G401.6 (cell line): ENCODE results near the gene PROM2.
"Not testable (repeated sequence)": the region's sequence is repeated elsewhere in the genome, so short reads cannot be mapped to it uniquely, and the experiment has no call there.

Source experiments
- FAIRE-seq: peaks from 2 replicates; lab custom pipeline; 2012; peaks lifted over from hg19 to GRCh38; lab: Jason Lieb, UNC

The PROM2 gene

DNA sequence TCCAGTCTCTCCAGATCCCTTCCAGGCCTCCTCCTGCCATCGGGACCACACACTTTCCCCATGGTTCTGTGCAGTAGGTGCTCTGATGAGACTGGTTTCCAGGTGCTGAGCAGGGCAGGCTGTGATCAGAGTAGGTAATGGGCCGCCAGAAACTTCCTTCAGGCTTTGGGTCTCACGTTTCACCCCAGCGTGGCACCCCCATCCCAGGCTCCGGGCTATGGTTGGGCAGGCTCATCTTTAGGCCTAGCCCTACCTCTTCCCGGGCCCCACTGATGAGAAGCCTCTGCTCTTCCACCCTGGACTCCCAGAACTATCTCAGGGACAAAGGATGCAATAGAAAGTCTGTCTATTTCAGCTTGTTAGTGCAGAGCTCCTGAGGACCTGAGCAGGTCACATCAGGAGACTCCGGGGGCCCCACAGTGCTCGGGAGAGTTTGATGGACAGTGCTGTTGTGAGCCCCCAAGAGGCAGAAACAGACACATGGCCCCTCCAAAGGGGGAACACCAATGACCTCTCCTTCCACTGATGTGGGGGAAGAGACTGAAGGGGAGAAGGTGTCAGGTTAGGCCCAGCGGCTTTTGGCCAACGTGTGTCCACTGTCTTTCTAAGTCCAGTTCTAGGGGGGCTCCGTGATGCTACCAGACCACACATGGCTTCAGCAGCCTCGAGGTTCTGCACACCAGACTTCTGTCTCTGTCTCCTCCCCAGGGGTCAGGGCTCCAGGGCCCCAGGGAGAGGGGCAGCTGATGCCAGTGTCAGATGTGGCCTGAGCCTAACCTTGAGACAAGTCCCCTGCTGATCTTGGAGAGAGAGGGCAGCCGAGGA lies 5.8 kb upstream of the PROM2 start:
- no peak for FAIRE-seq

DNA sequence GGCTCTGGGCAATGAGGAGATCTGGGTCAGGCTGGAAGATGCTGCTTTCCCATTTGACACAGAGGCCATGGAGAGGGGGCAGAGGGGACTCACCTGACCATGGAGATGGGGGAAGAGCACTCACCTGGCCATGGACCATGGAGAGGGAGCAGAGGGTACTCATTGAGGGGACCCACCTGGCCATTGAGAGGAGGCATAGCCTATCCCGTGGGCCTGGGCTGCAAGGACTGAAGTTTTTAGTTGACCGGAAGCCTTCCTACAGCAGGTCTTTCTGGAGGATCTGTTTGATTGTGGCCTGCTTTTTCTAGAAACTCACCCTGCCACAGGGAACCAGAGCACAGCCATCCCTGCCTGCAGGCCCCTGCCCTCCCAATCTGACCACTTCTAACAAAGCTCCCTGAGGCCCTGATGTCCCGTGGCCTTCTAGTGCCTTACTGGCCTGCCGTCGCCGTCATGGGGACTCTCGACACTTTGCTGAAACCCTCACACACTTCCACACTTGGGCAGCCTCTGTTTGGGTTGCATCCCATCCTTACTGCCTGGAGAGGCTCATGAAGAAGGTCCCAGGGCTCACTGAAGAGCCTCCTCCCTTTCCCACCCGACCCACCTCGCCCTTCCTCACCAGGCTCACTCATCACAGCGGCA lies 5.1 kb upstream of the PROM2 start:
- no peak for FAIRE-seq

DNA sequence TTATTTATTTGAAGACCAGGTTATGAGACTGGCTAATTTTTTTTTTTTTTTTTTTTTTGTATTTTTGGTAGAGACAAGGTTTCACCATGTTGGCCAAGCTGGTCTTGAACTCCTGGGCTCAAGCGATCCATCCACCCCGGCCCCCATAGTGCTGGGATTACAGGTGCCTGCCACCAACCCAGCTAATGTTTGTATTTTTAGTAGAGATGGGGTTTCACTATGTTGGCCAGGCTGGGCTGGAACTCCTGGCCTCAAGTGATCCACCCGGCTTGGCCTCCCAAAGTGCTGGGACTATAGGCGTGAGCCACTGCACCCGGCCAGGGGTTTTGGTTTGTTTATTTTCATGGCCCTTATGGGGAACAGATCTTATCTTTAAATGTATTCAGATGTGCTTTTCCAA lies 4.5 kb upstream of the PROM2 start:
- not testable (repeated sequence) for FAIRE-seq

DNA sequence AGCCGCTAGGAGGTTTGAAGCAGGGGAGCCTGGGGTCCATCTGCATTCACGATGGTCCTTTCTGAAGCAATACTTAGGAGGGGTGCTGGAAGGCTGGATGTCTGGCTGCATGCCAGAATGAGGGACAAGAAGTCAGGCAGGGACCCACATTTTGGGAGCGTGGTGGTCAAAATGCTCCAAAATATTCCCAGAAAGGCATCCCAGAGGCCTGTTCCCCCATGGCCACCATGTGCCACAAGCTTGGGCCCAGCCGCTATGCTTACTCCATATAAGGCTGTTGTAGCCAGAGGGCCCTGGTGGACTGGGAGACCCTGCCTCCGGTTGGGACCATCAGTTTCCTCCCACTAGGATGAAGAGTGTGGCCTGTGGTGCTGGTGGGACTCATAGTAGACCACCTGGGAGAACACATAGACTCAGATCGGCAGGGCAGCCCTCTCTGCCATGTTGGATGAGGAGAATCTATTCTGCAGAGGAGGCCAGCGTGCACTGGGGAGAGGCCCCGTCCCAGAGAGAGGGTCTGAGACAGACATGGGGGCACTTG lies 3.6 kb upstream of the PROM2 start:
- FAIRE-seq, result no peak

DNA sequence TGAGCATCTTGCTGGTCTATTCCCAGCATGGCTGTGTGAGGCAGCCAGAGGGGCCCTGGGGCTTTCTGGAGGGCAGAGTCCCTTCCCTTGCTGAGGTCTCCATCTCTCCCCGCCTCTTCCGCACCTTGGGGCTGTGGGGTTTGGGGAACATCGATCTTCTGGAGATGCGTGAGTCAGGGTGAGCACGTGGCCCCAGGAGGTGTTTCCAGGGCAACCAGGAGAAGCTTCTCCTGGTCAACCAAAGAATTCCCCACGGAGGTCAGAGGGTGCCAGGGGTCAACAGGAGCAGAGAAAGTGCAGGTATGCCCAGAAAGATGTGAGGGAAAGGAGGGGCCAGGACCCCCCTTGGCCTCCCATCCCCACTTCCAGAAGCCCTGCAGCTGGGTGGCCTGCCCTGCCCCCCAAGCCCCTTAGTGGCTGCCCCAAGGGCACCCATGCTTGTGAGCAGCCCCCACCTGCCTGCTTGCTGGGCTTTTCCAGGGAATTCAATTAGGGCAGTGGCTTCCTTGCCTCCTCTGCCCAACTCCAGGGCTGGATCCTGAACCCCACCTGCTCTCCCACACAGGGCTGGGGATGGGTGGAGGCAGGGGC lies 2.8 kb upstream of the PROM2 start:
- no peak for FAIRE-seq

DNA sequence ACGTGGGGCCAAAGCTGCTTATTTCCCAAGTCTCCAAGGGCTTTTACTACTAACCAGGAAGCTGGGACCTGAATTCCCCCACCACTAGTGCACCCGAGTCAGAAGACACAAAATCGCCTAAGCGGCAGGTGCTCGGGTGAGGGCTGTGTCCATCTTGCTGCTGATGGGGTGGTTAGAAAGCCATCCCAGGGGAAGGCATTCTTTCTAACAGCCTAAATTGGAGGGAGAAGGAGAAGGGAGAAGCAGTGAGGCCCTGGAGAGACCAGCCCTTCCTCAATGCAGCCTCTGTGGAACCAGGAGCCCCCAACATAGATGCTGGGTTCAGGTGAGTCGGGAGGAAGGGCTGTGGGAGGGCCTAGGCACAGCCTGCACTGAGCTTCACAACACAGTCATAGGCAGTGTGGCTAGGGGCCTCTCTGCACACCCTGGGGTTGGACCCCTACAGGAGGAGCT lies 1.9 kb upstream of the PROM2 start:
- FAIRE-seq, result no peak

DNA sequence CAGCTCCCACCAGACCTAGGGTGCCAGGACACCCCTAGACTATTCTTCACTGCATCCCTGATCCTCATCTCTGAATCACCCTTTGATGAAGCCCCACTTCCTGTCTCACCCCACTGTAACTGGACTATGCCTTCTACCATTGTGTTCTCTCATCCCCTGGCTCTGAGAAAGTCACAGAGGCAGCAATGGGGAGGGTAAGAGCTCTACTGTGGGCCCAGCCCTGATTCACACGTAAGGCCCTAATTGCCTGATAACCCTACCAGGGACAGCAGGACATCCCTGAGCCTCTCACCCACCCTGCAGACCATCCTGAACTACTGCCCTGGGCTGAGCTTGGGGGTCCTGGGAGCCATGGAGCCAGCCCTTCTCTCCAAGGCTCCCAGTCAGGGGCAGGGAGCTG lies 1.5 kb upstream of the PROM2 start:
- FAIRE-seq, result no peak

DNA sequence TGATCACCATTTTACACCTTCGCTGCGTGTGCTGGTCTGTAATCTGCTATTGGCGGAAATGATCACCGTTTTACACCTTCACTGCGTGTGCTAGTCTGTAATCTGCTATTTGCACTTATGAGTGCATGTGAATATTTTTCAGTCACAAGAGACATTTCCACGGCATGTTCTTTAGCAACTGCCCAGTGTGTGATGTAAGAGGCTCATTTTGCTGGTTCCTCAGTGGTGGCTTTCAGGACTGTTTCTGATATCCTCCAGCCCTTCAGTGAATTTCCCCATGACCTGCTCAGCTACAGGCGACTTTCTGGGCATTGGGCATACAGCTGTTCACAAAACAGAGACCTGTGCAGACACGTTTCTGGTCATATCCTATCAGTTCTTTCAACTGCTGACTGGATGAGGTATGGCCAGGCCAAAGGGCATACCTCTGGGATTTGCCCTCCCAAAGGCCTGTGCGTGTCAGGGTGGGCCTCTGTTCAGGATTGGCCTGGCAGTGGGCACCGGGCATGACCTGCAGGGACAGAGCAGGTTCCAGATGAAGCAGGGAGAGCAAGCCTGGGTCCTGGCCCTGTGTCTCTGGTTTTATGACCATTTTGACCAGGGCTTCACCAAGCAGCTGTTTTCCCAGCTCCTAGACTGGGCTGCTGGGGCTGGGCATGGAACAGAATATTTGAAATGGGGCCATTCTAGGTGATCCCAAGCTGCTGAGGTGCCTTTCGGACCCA lies 521 bp upstream of the PROM2 start:
- FAIRE-seq, result no peak

DNA sequence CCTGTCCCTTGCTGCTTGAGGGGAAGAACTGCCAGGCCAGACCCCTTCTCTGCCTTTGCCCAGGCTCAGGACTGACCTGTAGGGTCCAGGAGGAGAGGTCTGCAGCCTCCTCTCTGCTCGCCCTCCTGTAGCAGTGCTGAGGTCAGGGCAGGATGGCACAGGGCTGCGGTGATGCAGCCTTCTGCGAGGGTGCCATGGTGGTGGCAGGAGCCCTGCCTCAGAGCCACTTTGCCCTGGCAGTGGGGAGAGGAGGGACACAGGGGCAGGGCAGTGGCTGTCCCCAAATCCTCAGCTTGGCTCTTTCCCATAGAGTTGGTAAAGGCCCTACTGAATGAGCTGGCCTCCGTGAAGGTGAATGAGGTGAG lies 884 bp downstream of the PROM2 start:
- FAIRE-seq, result no peak

DNA sequence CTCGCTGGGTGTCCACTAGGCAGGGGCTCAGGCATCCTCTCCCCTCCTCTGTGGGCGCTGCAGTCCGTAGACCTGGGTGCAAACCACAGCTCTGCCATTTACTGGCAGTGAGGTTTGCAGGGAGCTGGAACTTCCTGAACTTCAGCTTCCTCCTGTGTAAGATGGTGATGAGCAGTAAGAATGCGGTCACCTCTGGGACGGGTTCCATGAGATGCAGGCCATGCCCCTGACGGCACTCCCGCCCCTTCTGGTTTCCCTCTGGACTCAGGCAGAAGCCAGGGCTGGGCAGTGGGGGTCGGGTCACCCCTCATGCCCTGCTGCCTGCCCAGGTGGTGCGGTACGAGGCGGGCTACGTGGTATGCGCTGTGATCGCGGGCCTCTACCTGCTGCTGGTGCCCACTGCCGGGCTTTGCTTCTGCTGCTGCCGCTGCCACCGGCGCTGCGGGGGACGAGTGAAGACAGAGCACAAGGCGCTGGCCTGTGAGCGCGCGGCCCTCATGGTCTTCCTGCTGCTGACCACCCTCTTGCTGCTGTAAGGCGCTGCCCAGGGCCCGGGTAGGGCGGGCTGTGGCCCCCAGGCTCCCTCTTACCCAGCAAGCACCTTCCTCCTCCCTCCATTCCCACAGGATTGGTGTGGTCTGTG lies 1.5 kb downstream of the PROM2 start:
- no peak for FAIRE-seq

DNA sequence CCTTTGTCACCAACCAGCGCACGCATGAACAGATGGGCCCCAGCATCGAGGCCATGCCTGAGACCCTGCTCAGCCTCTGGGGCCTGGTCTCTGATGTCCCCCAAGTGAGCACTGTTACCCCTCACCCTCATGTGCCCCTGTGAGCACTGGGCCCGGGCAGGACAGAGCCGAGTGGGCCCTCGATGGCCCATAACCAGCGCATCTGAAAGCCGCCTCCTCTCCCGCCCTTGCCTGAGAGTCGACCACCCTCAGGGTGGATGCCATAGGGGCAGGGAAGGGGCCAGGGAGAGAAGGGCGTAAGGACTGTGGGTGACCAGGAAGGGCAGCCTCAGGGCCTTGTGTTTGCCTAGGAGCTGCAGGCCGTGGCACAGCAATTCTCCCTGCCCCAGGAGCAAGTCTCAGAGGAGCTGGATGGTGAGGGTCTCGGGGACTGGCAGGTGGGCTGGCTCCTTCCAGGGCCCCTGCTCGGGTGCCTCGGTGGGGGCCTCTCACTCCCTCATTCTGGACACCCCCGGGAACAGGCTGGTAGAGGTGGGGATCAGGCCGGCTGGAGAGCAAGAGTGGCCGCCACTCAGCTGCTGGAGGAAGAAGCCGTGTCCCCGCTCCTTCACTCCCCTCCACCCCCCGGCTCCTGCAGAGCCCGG lies 2.1 kb downstream of the PROM2 start:
- FAIRE-seq, result no peak

DNA sequence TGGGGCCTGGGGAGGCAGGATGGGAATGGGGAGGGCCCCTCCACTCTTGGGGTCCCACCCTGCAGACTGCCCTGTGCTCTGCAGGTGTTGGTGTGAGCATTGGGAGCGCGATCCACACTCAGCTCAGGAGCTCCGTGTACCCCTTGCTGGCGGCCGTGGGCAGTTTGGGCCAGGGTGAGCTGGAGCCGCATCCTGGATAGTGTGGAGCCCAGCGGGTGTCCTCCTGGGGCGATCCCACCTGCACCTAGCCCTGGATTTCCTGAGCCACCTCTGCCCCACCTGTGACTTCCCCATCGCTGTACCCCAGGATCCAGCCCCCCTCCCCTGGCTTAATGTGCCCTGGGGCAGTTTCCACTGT lies 2.6 kb downstream of the PROM2 start:
- no peak for FAIRE-seq

DNA sequence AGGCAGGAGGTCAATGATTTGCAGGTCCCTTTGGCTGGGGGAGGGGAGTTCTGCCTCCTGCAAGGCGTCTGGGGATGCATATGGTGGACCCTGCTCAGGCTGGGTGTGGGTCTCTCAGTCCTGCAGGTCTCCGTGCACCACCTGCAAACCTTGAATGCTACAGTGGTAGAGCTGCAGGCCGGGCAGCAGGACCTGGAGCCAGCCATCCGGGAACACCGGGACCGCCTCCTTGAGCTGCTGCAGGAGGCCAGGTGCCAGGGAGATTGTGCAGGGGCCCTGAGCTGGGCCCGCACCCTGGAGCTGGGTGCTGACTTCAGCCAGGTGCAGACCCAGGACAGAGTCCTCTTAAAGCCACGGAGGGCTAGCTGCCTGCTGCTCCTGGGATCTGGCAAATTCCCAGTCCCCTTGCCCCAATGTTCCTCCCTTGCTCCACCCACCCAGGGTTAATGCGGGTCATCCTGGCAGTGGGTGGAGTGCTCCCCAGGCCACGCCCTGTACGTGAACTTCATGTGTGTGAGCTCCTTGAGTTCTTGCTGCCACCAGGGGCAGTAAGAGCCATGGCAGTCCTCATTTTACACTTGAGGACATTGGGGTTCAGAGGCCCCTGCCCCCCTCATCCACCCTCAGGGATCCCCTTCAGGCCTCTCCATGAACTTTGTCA lies 3.1 kb downstream of the PROM2 start:
- FAIRE-seq, result no peak

DNA sequence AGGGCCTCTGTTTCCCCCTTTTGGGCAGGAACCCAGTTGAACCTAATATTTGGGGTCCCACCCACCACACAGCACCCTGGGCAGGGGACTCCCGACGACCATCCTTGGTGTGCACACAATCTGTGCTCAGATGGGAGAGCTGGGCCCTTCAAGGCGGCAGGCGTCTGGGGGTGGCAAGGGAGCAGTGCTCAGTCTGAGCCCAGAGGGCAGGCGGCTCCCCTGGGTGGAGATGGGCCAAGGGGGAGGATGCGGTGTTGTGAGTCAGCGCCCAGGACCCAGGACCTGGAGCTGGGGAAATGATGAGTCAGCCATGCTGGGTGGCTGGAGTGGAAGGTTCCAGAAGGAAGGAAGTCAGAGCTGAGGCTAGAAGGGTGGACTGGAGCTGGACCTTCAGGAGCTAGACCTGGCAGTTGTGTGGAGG lies 3.8 kb downstream of the PROM2 start:
- no peak for FAIRE-seq

DNA sequence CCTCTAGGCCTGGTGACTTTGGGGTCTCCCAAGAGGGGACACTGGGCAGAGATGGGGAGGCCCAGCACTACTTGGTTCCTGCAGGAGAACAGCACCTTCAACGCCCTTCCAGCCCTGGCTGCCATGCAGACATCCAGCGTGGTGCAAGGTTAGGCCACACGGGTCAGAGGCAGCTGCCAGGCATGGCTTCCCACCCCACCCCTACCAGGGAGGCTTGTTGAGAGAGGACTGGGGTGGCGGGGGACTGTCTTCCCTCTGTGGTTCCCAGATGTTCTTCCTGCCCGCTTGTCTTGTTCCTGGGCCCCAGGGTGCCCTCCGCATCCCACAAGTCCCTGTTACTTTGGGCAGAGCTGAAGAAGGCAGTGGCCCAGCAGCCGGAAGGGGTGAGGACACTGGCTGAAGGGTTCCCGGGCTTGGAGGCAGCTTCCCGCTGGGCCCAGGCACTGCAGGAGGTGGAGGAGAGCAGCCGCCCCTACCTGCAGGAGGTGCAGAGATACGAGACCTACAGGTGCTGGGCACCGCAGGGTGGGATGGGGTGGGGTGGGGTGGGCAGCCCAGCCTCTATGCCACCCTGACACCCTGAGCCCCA lies 4.5 kb downstream of the PROM2 start:
- no peak for FAIRE-seq

DNA sequence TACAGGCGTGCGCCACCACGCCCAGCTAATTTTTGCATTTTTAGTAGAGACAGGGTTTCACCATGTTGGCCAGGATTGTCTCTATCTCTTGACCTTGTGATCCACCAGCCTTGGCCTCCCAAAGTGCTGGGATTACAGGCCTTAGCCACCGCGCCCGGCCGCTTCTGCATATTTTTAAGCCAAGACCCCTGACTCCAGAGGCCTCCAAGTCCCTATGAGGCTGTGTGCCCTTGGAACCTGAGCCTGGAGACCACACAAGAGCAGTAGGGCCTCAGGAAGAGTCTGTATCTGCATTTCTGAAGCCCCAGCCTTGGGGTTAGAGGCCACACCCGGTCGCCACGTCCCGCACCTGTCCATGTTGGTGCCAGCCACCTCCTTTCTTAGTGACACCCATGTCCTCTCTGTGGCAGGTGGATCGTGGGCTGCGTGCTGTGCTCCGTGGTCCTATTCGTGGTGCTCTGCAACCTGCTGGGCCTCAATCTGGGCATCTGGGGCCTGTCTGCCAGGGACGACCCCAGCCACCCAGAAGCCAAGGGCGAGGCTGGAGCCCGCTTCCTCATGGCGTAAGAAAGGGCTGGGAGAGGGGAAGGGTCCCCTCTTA lies 5.3 kb downstream of the PROM2 start:
- FAIRE-seq, result no peak

DNA sequence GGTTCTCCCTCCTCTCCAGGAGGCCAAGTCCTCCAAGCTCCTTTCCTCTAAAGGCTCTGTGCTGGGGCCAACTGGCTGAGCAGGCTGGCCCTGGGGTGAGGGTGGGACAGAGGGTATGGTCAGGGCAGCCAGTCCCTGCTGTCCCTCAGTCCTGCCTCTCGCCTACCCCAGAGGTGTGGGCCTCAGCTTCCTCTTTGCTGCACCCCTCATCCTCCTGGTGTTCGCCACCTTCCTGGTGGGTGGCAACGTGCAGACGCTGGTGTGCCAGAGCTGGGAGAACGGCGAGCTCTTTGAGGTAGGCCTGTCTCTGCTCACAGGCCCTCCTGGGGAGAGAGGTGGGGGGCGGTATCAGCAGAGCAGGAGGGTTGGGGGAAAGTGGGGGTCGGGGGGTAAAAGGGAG lies 6.8 kb downstream of the PROM2 start:
- no peak for FAIRE-seq

DNA sequence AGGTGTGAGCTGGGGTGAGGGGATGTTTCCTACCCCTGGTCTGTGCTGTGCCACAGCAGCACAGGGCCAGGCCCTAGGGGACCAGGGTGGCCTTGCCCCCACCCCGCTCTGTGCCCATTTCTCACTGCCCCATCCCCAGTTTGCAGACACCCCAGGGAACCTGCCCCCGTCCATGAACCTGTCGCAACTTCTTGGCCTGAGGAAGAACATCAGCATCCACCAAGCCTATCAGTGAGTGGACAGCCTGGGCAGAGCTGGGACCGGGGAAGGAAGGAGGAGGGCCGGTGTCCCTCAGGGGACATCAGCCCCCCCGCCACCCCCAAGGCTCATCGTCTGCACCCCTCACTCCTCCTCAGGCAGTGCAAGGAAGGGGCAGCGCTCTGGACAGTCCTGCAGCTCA lies 7.5 kb downstream of the PROM2 start:
- FAIRE-seq, result no peak

DNA sequence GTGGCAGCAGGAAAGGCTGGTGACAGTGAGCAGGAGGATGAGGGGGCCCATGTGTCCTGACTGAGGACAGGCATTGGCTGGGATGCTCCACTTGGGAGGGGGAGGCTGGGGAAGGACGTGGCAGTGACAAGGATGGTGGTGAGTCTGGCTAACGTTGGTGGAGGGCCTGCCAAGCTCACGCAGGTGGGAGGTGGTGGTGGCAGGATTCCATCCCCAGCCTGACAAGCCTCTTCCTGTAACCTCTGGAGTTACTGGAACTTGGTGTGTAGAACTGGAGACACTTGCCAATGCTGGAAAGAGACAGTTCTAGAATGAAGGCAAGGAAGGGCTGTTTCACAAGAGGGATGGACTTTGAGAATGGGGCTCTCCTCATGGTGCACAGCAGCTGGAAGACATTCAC lies 8.2 kb downstream of the PROM2 start:
- no peak for FAIRE-seq

DNA sequence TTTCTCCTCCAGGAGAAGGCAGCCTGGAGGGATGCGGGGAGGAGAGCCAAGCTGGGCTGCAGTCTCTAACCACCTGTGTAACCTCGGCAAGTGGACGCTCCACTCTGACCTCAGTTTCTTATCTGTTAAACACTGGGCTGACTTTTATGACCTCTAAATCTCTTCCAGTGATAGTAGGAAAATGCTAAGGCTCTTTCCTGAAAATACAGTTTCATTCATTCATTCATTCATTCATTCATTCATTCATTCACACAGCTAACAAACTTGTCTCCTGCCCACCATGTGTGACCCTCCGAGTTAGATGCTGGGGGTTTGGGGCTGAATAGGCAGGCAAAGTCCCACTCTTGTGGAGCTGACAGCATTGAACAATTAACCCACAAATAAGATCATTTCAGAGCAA lies 9.3 kb downstream of the PROM2 start:
- FAIRE-seq, result no peak
